ENCODE results near the gene TEKT1.

TEKT1 gene

GRCh38 chr17:6768447-6768846 lies 63.1 kb downstream of the TEKT1 start:
- no peaks in the 10 kb centered on the region for H3K4me1 ChIP-seq (ENCODE audit: insufficient read depth, poor library complexity, severe bottlenecking)
- peaks cover 6% of the 10 kb centered on the region for H3K9me3 ChIP-seq (ENCODE audit: severe bottlenecking)
- TF ChIP-seq, protein P1, sequence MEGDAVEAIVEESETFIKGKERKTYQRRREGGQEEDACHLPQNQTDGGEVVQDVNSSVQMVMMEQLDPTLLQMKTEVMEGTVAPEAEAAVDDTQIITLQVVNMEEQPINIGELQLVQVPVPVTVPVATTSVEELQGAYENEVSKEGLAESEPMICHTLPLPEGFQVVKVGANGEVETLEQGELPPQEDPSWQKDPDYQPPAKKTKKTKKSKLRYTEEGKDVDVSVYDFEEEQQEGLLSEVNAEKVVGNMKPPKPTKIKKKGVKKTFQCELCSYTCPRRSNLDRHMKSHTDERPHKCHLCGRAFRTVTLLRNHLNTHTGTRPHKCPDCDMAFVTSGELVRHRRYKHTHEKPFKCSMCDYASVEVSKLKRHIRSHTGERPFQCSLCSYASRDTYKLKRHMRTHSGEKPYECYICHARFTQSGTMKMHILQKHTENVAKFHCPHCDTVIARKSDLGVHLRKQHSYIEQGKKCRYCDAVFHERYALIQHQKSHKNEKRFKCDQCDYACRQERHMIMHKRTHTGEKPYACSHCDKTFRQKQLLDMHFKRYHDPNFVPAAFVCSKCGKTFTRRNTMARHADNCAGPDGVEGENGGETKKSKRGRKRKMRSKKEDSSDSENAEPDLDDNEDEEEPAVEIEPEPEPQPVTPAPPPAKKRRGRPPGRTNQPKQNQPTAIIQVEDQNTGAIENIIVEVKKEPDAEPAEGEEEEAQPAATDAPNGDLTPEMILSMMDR (IDR thresholded peaks at IDR 0.05; ENCODE audit: poor library complexity, severe bottlenecking) = no peak
- H3K27me3 ChIP-seq (ENCODE audit: insufficient read depth, poor library complexity, severe bottlenecking) = no peaks in the 10 kb centered on the region
- peaks cover 40% of the 10 kb centered on the region for H3K36me3 ChIP-seq (ENCODE audit: low read depth)
- no peak overlapping the region for H3K4me3 ChIP-seq (ENCODE audit: severe bottlenecking)
- no peak for DNase-seq (ENCODE audit: low spot score)
- no peak overlapping the region for H3K27ac ChIP-seq (ENCODE audit: poor library complexity, severe bottlenecking)
- ATAC-seq (ENCODE audit: low read depth) = no peak

DNA sequence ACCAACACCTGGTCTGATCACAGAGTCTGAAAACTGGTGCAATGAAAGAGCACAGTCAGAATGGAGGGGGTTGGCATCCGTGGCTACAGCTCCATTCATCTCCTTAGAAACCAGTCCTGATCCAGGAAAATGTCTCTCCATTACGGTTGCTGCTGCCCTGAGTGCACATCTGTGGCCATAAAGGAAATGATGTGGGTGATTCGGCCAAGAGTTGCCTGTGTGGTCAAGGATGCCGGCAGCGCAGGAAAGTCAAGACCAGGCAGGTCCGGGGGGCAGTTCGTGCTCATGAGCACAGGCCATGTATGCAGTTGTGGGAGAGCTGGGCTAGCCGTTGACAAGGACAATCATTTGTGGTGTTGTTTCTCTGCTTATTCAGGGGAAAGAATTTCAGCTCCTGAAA lies 69.8 kb downstream of the TEKT1 start:
- Histone ChIP-seq H3K27ac (ENCODE audit: poor library complexity, severe bottlenecking) (no peak overlapping the region), H3K4me1 (ENCODE audit: insufficient read depth, poor library complexity, severe bottlenecking) (no peaks in the 10 kb centered on the region), H3K27me3 (ENCODE audit: insufficient read depth, poor library complexity, severe bottlenecking) (no peaks in the 10 kb centered on the region), H3K9me3 (ENCODE audit: severe bottlenecking) (no peaks in the 10 kb centered on the region), H3K36me3 (ENCODE audit: low read depth) (0 out of 2 replicates have a peak, but pooled peaks cover 7% of the 10 kb centered on the region), H3K4me3 (ENCODE audit: severe bottlenecking) (no peak overlapping the region)
- DNase-seq (ENCODE audit: low spot score) = no peak
- TF ChIP-seq, protein P1 (IDR thresholded peaks at IDR 0.05; ENCODE audit: poor library complexity, severe bottlenecking) = no peak
- no peak for ATAC-seq (ENCODE audit: low read depth)

- Histone ChIP-seq H3K36me3 (ENCODE audit: low read depth) (no peaks in the 10 kb centered on the region), H3K27ac (ENCODE audit: poor library complexity, severe bottlenecking) (no peak overlapping the region), H3K27me3 (ENCODE audit: insufficient read depth, poor library complexity, severe bottlenecking) (no peaks in the 10 kb centered on the region), H3K4me1 (ENCODE audit: insufficient read depth, poor library complexity, severe bottlenecking) (peaks cover 12% of the 10 kb centered on the region), H3K4me3 (ENCODE audit: severe bottlenecking) (no peak overlapping the region), H3K9me3 (ENCODE audit: severe bottlenecking) (no peaks in the 10 kb centered on the region)
- ATAC-seq (ENCODE audit: low read depth) = no peak
- TF ChIP-seq, protein P1 (IDR thresholded peaks at IDR 0.05; ENCODE audit: poor library complexity, severe bottlenecking) = no peak
- no peak for DNase-seq (ENCODE audit: low spot score)
Observed at GRCh38 chr17:6757747-6758146, 73.8 kb downstream of the TEKT1 start.

- Histone ChIP-seq H3K9me3 (ENCODE audit: severe bottlenecking) (no peaks in the 10 kb centered on the region), H3K27me3 (ENCODE audit: insufficient read depth, poor library complexity, severe bottlenecking) (no peaks in the 10 kb centered on the region), H3K4me1 (ENCODE audit: insufficient read depth, poor library complexity, severe bottlenecking) (peaks cover 24% of the 10 kb centered on the region), H3K36me3 (ENCODE audit: low read depth) (no peaks in the 10 kb centered on the region), H3K27ac (ENCODE audit: poor library complexity, severe bottlenecking) (peak overlapping the region; percentile 6), H3K4me3 (ENCODE audit: severe bottlenecking) (peak overlapping the region; percentile 17)
- no peak for DNase-seq (ENCODE audit: low spot score)
- TF ChIP-seq, protein P1 (IDR thresholded peaks at IDR 0.05; ENCODE audit: poor library complexity, severe bottlenecking) = no peak
- ATAC-seq (ENCODE audit: low read depth) = no peak
Observed at GRCh38 chr17:6756425-6757031, 75.0 kb downstream of the TEKT1 start.

DNA sequence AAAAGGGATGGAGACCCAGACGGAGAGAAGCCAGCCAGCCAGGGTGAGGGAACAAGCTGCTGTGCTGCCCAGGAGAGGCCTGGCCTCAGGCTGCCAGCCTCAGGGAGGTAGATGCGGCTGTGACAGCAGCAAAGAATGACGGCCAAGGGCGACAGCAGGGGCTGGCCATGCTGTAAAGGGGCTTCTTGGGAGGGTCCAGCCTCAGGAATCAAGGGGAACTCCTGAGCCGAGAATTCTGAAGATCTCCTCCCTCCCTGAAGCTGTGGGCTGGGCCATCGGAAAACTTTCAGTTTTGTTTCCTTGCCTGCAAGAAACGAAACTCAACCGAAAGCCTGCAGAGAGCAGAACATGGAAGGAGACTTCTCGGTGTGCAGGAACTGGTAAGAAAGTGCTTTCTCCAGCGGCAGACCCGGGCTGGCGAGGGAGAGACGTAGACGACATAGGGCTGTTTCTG lies 75.8 kb downstream of the TEKT1 start, which contains the start of gene XAF1:
Gene XAF1, plus strand, starts transcription at position 316 of the 454 bp plus-strand sequence. Its CDS starts 33 bp downstream, at position 349.
- ATAC-seq (ENCODE audit: low read depth) (peak; percentile 35), DNase-seq (ENCODE audit: low spot score) (no peak)
- Histone ChIP-seq H3K4me1 (ENCODE audit: insufficient read depth, poor library complexity, severe bottlenecking) (peaks cover 24% of the 10 kb centered on the region), H3K4me3 (ENCODE audit: severe bottlenecking) (peak within 1 kb of the TSS; percentile 17), H3K27ac (ENCODE audit: poor library complexity, severe bottlenecking) (peak within 1 kb of the TSS; percentile 6), H3K27me3 (ENCODE audit: insufficient read depth, poor library complexity, severe bottlenecking) (no peaks in the 10 kb centered on the region), H3K36me3 (ENCODE audit: low read depth) (no peaks in the 10 kb centered on the region), H3K9me3 (ENCODE audit: severe bottlenecking) (no peaks in the 10 kb centered on the region)
- TF ChIP-seq, protein P1 (IDR thresholded peaks at IDR 0.05; ENCODE audit: poor library complexity, severe bottlenecking) = no peak
